GM10266 (cell line): ENCODE measurements around the gene RILPL2.

Source experiments
- DNase-seq: peaks from one replicate; pipeline ENCODE4 v3.0.0; 2012; ENCODE audit errors: extremely low spot score
- CTCF ChIP-seq: IDR thresholded peaks from 2 replicates; pipeline ENCODE4 v1.5.1; 2012; ENCODE audit warnings: mild to moderate bottlenecking, low read depth; ENCODE audit not compliant: control insufficient read depth, insufficient read depth; ENCODE audit errors: missing control alignments

Gene RILPL2

GRCh38 chr12:123404581-123404980, 31.9 kb downstream of the RILPL2 start:
- no peak for DNase-seq
- no peak for TF ChIP-seq CTCF

- no peak for DNase-seq
- no peak for TF ChIP-seq CTCF
Observed at GRCh38 chr12:123401753-123402683, 34.5 kb downstream of the RILPL2 start.

GRCh38 chr12:123399255-123399617, 37.2 kb downstream of the RILPL2 start:
- no peak for TF ChIP-seq CTCF
- no peak for DNase-seq

GRCh38 chr12:123398550-123399254, 37.8 kb downstream of the RILPL2 start:
- no peak for DNase-seq
- TF ChIP-seq CTCF = no peak

- TF ChIP-seq CTCF = no peak
- DNase-seq = no peak
Observed at GRCh38 chr12:123398177-123398549, 38.3 kb downstream of the RILPL2 start.

- TF ChIP-seq CTCF = no peak
- no peak for DNase-seq
Observed at GRCh38 chr12:123397400-123397799, 39.1 kb downstream of the RILPL2 start.

- no peak for TF ChIP-seq CTCF
- DNase-seq = no peak
Observed at GRCh38 chr12:123396954-123397353, 39.5 kb downstream of the RILPL2 start.
